OCI-LY1 (cell line): ENCODE measurements around the gene TMEM174.

Experiments used
- EZH2 ChIP-seq: fragments of 200-600 bp; sonication (generic), shearing (Covaris generic); IDR thresholded peaks from 2 replicates; pipeline ENCODE4 v1.8.0; 2017; ENCODE audit warnings: borderline replicate concordance, mixed run types, mild to moderate bottlenecking, antibody characterized with exemption, low read length, moderate library complexity, mixed read lengths
- TF ChIP-seq, protein P1 (sequence below): fragments of 200-600 bp; sonication (generic), shearing (Covaris generic); IDR thresholded peaks from 2 replicates; pipeline ENCODE4 v1.5.1; 2017; ENCODE audit warnings: mild to moderate bottlenecking, antibody characterized with exemption, low read length, moderate library complexity, mixed read lengths

DNA sequence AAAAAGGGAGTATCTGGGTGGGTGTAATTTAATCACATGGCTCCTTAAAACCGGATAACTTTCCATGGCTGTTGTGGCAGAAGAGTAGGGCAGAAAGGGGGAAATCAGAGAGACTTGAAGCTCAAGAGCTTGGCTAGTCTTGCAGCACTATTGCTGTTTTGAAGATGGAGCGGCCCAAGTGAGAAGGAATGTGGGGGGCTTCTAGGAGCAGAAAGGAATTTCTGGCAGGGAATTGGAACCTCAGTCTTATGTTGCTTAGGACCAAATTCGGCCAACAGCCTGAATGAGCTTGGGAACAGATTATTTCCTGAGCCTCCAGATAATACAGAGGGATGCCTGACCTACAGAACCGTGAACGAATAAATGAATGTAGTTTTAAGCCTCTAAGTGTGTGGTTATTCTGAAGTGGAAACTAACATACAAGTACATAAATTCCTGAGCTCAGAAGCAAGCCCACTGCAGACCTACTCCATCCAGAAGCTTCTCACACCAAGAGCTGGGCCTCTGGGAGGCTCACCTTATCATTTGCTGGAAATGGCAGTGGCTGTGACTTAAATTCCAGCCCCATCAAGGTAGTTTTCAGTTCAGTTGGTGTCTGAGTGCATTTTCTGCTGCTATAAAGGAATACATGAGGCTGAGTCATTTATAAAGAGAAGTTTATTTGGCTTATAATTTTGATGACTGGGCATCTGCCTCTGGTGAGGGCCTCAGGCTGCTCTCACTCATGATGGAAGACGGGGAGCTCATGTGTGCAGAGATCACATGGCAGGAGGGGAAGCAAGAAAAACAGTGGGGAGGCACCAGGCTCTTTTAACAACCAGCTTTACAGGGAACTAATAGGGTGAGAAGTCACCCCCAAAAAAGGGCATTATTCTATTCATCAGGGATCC lies 15.3 kb upstream of the TMEM174 start:
- TF ChIP-seq, protein P1, sequence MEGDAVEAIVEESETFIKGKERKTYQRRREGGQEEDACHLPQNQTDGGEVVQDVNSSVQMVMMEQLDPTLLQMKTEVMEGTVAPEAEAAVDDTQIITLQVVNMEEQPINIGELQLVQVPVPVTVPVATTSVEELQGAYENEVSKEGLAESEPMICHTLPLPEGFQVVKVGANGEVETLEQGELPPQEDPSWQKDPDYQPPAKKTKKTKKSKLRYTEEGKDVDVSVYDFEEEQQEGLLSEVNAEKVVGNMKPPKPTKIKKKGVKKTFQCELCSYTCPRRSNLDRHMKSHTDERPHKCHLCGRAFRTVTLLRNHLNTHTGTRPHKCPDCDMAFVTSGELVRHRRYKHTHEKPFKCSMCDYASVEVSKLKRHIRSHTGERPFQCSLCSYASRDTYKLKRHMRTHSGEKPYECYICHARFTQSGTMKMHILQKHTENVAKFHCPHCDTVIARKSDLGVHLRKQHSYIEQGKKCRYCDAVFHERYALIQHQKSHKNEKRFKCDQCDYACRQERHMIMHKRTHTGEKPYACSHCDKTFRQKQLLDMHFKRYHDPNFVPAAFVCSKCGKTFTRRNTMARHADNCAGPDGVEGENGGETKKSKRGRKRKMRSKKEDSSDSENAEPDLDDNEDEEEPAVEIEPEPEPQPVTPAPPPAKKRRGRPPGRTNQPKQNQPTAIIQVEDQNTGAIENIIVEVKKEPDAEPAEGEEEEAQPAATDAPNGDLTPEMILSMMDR, result no peak
- no peak for TF ChIP-seq EZH2
